Stimulated activated CD4-positive, alpha-beta T cell treated with anti-CD3 and anti-CD28 coated beads, Interleukin-12 subunit alpha, Interleukin-12 subunit beta, amount 100 ng/mL, for 24 hours (primary cell): ENCODE measurements around the gene SNU13.
"Not testable (repeated sequence)": the region's sequence is repeated elsewhere in the genome, so short reads cannot be mapped to it uniquely, and the experiment has no call there.

ENCODE experiments used
- DNase-seq, 2 experiments: peaks; one replicate each; pipeline ENCODE4 v3.0.0-alpha.2; 2020; ENCODE audit warnings: low read depth in 2 of 2

SNU13 gene

GRCh38 chr22:41682033-41682807, 6.4 kb downstream of the SNU13 start:
- peak; percentile 68 to 83 for DNase-seq

DNA sequence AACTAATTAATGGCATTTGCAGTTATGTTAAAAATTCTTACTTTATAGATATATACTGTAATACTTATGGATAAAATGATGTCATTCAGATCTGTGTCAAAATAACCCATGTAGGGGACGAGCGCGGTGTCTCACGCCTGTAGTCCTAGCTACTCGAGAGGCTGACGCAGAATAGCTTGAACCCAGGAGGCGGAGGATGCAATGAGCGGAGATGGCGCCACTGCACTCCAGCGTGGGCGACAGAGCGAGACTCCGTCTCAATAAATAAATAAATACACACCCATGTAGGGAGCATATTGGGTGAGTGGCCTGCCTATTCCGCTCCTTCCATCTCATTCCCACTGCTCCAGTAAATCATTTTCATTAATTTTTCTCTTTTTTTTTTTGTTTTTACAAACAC, 7.1 kb downstream of the SNU13 start:
- no peak for DNase-seq

DNA sequence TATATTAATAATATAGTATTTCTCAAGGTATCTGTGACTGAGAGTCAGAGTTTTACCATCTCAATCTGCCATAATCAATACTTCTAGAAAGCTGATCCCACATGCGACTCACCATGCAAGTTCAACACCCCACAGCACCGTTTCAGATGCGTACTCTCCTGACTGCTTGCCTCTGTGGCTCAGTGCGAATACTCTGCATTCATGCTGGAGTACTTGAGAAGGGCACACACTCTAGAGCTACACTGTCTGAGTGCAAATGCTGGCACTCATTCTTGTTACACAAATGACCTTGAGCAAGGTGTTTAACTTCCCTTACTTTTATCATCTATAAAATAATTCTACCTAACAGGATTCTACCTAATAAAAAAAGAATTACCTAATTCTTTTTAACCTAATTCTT, 12.5 kb downstream of the SNU13 start:
- no peak for DNase-seq

DNA sequence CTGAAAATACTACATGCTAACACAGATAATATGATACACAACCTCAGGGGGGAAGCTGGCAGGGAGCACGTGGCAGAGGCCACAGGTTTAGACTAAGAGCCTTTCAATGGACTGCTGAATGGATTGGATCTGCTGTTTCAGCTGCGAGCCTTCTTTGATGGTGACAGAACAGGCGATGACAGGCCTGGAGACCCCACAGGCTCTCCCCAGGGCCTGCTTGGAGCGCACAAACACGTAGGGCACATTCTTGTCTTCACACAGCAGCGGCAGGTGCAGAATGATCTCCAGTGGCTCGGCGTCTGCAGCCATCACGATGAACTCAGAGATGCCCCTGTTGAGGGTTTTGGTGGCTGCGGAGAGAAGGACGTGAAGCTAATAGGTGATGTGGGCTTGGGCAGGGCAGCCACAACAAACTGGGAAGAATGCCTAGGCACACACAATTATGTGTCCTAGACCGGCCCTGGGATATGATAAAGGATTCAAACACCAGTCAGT, 13.8 kb downstream of the SNU13 start:
- no peak for DNase-seq

GRCh38 chr22:41672780-41673509, 15.7 kb downstream of the SNU13 start:
- no peak for DNase-seq

DNA sequence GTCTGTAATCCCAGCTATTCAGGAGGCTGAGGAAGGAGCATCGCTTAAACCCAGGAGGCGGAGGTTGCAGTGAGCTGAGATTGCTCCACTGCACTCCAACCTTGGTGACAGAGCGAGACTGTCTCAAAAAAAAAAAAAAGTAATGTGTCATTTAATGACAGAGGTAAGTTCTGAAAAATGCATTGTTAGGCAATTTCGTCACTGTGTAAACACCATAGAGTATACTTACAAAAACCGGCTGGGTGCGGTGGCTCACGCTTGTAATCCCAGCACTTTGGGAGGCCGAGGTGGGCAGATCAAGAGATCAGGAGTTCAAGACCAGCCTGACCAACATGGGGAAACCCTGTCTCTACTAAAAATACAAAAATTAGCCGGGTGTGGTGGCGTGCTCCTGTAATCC, 16.6 kb downstream of the SNU13 start:
- DNase-seq, result not testable (repeated sequence)

DNA sequence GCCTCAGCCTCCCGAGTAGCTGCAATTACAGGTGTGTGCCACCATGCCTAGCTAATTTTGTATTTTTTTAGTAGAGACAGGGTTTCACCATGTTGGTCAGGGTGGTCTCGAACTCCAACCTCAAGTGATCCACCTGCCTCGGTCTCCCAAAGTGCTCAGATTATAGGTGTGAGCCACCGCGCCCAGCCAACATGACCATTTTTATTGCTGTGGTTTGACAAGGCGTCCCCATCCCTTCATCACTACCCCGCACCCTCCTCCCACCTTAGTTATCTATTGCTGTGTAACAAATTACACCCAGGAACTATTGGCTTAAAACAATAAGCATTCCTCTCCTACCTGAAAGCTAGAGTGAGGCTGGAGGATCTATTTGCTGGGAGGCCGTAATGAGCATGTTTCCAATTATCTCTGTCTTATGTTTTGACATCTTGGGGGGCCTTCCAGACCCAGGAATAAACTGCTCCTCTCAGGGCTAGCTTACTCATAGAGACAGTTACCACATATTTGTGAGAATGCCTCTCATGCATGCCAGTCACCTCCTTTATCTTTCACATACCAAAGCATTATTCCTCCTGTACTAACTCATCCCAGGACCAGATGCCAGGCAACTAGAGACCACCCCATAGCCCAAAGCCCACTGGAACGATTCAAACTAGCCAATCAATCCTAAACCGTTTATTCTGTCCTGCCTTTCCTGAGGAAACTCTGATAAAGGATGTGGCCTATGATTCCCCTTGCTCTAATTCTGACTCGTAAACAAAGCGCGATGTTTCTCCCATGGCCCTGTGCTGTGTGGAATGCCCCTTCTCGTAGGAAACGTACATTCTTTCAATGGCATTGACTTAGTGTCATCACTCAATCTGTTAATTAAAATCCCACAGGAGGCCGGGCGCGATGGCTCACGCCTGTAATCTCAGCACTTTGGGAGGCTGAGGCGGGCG, 19.4 kb downstream of the SNU13 start:
- DNase-seq, result no peak

DNA sequence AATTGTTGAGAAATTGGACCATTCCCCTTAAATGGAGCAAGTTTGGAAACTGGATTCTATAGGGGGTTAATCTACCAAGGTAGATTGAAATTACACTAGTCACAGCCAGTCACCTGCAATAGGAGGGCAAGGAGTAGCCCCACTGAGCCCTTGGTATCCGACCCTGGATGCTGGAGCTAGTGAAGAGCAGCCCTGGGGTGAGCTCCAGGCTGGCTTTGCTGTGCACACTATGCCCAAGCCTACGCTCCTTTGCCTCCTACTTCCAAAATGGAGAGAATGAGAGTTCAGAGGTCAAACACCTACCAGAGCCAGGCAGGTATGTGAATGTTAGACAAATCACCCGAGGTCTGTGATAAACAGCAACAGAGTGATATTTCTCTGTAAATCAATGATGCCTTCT, 23.7 kb downstream of the SNU13 start:
- DNase-seq, result no peak

GRCh38 chr22:41664490-41664889, 24.2 kb downstream of the SNU13 start:
- DNase-seq, result no peak

DNA sequence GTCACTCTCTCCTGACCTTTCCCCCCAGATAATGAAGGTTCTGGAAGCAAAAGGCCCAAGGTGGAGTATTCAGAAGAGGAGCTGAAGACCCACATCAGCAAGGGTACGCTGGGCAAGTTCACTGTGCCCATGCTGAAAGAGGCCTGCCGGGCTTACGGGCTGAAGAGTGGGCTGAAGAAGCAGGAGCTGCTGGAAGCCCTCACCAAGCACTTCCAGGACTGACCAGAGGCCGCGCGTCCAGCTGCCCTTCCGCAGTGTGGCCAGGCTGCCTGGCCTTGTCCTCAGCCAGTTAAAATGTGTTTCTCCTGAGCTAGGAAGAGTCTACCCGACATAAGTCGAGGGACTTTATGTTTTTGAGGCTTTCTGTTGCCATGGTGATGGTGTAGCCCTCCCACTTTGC, 25.1 kb downstream of the SNU13 start:
- not testable (repeated sequence) for DNase-seq

DNA sequence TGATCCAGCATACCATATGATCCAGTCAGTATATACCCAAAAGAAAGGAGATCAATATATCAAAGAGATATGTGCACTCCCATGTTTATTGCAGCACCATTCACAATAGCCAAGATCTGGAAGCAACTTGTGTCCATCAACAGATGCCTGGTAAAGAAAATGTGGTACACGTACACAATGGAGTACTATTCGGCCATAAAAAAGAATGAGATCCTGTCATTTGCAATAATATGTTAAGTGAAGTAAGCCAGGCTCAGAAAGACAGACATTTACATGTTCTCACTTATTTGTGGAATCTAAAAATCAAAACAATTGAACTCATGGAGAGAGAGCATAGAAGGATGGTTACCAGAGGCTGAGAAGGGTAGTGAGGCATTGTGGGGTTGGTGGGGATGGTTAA, 27.0 kb downstream of the SNU13 start:
- DNase-seq, result no peak

DNA sequence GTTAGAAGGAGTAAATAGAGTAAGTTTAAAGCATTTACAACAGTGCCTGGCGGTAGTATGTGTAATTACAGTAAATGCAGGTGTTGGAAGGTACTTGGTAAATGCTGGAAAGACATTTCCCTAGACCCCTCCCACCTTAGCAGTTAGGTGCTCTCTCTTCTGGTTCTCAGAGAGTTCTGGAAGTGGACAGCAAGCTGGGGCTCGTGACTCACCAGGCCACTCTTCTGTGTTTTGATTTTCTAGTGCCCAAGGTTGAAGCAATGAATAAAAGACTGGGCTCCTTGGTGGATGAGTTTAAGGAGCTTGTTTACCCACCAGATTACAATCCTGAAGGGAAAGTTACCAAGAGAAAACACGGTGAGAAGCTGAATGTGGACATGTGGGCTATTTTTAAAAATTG, 27.6 kb downstream of the SNU13 start:
- no peak for DNase-seq

DNA sequence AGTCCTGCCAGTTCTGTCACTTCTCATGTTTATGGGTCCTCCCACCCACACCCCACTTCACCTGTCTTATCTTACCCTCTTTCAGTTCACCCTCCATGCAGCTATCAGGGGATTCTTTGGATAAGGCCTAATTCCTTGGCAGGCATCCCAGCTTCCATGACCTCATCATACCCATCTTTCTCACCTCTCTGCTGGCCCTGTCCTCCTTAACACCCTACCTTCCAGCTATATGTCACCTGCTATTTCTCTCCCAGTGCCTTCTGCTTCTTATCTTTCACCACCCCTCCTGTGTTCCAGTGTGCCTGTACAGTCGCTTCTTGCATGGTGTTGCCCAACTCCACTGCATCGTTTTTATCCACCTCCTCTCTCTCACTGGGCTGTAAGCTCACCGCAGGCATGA, 28.3 kb downstream of the SNU13 start:
- DNase-seq, result no peak

- no peak for DNase-seq
Measured at GRCh38 chr22:41659941-41660340, 28.7 kb downstream of the SNU13 start.

- DNase-seq, result no peak
Measured at GRCh38 chr22:41658869-41659268, 29.8 kb downstream of the SNU13 start.

DNA sequence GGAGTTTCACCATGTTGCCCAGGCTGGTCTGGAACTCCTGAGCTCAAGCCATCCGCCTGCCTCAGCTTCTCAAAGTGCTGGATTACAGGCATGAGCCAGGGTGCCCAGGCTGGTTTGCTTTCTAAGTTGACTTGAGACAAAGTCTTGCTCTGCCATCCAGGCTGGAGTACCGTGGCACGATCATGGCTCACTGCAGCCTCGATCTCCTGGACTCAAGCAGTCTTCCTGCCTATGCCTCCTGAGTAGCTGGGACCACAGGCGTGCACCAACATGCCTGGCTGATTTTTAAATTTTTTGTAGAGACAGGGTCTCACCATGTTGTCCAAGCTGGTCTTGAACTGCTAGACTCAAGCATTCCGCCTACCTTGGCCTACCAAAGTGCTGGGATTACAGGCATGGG, 31.0 kb downstream of the SNU13 start:
- DNase-seq, result no peak

GRCh38 chr22:41656556-41656955, 32.1 kb downstream of the SNU13 start:
- DNase-seq, result no peak

GRCh38 chr22:41654322-41654721, 34.3 kb downstream of the SNU13 start:
- DNase-seq, result no peak

GRCh38 chr22:41650821-41651220, 37.8 kb downstream of the SNU13 start:
- no peak for DNase-seq

GRCh38 chr22:41650229-41650628, 38.4 kb downstream of the SNU13 start:
- DNase-seq, result no peak

- DNase-seq, result no peak
Measured at GRCh38 chr22:41648432-41648831, 40.2 kb downstream of the SNU13 start.

DNA sequence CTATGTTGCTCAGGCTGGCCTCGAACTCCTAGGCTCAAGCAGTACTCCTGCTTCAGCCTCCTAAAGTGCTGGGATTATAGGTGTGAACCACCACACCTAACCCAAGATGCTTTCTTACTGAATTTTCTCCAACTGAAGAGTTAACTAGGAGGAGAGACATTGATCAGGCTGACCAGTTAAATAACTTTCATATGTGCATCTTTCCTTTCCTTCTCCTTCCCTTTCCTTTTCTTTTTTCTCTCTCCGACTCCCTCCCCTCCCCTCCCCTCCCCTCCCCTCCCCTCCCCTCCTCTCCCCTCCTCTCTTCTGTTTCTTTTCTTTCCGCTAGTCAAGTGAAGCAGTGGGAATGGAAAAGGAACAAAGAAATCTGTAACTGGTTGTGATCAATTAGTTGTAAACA, 40.9 kb downstream of the SNU13 start:
- DNase-seq, result no peak
